GM23338 (cell line): ENCODE results near the gene RIPOR3. TPM values are rescaled to one million over a fixed set of nuclear protein-coding genes. Genes with fewer than 3 reads are reported as not detected.

ENCODE experiments used
- ATAC-seq: fragments of 200-7000 bp; cut with Tn5 transposase; 3 replicates; pipeline ENCODE4 v1.9.1; 2020
- DNase-seq: peaks from one replicate; pipeline ENCODE4 v3.0.0-alpha.2; 2015; ENCODE audit warnings: low spot score
- H2AFZ ChIP-seq: fragments of 200-600 bp; sonication (generic); 2 replicates; pipeline ENCODE4 v1.8.0; 2016; ENCODE audit warnings: antibody characterized with exemption, mild to moderate bottlenecking, moderate library complexity
- H3F3A ChIP-seq: fragments of 200-600 bp; sonication (generic); replicated peaks from 2 replicates; pipeline ENCODE4 v1.8.0; 2017; ENCODE audit warnings: antibody characterized with exemption, mixed run types, low read depth
- H3K27ac ChIP-seq: fragments of 200-600 bp; sonication (generic); 2 replicates; pipeline ENCODE4 v1.6.1; 2016; ENCODE audit warnings: low read depth
- H3K27me3 ChIP-seq: fragments of 200-600 bp; sonication (generic); 2 replicates; pipeline ENCODE4 v1.8.0; 2016; ENCODE audit warnings: mild to moderate bottlenecking, mixed run types, moderate library complexity; ENCODE audit not compliant: insufficient read depth
- H3K36me3 ChIP-seq: fragments of 200-600 bp; sonication (generic); 2 replicates; pipeline ENCODE4 v1.8.0; 2016; ENCODE audit warnings: mild to moderate bottlenecking; ENCODE audit not compliant: insufficient read depth
- H3K4me1 ChIP-seq: fragments of 200-600 bp; sonication (generic); 2 replicates; pipeline ENCODE4 v1.8.0; 2016; ENCODE audit warnings: mild to moderate bottlenecking, moderate library complexity; ENCODE audit not compliant: insufficient read depth
- H3K4me2 ChIP-seq: fragments of 200-600 bp; sonication (generic); 2 replicates; pipeline ENCODE4 v1.7.1; 2017; ENCODE audit warnings: mixed run types
- H3K4me3 ChIP-seq: fragments of 200-600 bp; sonication (generic); 2 replicates; pipeline ENCODE4 v1.6.1; 2016; ENCODE audit warnings: mixed run types
- H3K79me2 ChIP-seq: fragments of 200-600 bp; sonication (generic); replicated peaks from 2 replicates; pipeline ENCODE4 v1.8.0; 2017; ENCODE audit warnings: mild to moderate bottlenecking; ENCODE audit not compliant: insufficient read depth
- H3K9me2 ChIP-seq: fragments of 200-600 bp; sonication (generic); 2 replicates; pipeline ENCODE4 v1.8.0; 2017; ENCODE audit not compliant: insufficient read depth
- H4K20me1 ChIP-seq: fragments of 200-600 bp; sonication (generic); replicated peaks from 2 replicates; pipeline ENCODE4 v1.8.0; 2017; ENCODE audit warnings: mild to moderate bottlenecking; ENCODE audit not compliant: insufficient read depth
- H3K27ac Mint-ChIP-seq: 2 replicates; pipeline ENCODE4 v1.8.0; 2020; ENCODE audit warnings: inconsistent platforms, mild to moderate bottlenecking, moderate library complexity, mixed read lengths
- H3K27me3 Mint-ChIP-seq: 3 replicates; pipeline ENCODE4 v1.8.0; 2022; ENCODE audit warnings: low read depth, mild to moderate bottlenecking, moderate library complexity, mixed read lengths, inconsistent platforms; ENCODE audit not compliant: insufficient read depth, poor library complexity
- H3K36me3 Mint-ChIP-seq: 3 replicates; pipeline ENCODE4 v1.8.0; 2021; ENCODE audit warnings: low read depth, mild to moderate bottlenecking, inconsistent platforms, moderate library complexity, mixed read lengths
- H3K4me1 Mint-ChIP-seq: 3 replicates; pipeline ENCODE4 v1.8.0; 2020; ENCODE audit warnings: mild to moderate bottlenecking, inconsistent platforms, mixed read lengths
- H3K4me3 Mint-ChIP-seq: 3 replicates; pipeline ENCODE4 v1.8.0; 2021; ENCODE audit warnings: moderate library complexity, mild to moderate bottlenecking, inconsistent platforms, mixed read lengths
- H3K9me3 Mint-ChIP-seq: 3 replicates; pipeline ENCODE4 v1.8.0; 2020; ENCODE audit warnings: moderate library complexity, mild to moderate bottlenecking, inconsistent platforms, mixed read lengths
- CREB1 ChIP-seq: fragments of 250-450 bp; sonication (Bioruptor Pico); IDR thresholded peaks from 2 replicates; pipeline ENCODE4 v1.5.0; 2020; ENCODE audit warnings: low read depth, mild to moderate bottlenecking, moderate library complexity
- EZH2 ChIP-seq: fragments of 200-600 bp; sonication (generic); IDR thresholded peaks from one replicate; pipeline ENCODE4 v1.8.0; 2017; ENCODE audit warnings: antibody characterized with exemption, mild to moderate bottlenecking, low read depth; ENCODE audit not compliant: unreplicated experiment
- EZH2phosphoT487 ChIP-seq: fragments of 200-600 bp; sonication (generic); IDR thresholded peaks from one replicate; pipeline ENCODE4 v1.8.1; 2018; ENCODE audit warnings: antibody characterized with exemption; ENCODE audit not compliant: unreplicated experiment
- JUNB ChIP-seq: IDR thresholded peaks from one replicate; pipeline ENCODE4 v1.6.1; 2016; ENCODE audit warnings: antibody characterized with exemption; ENCODE audit not compliant: unreplicated experiment
- NANOG ChIP-seq: IDR thresholded peaks from 2 replicates; pipeline ENCODE4 v1.6.1; 2016; ENCODE audit warnings: antibody characterized with exemption, borderline replicate concordance
- POLR2AphosphoS5 ChIP-seq: IDR thresholded peaks from 2 replicates; pipeline ENCODE4 v1.6.1; 2016; ENCODE audit warnings: antibody characterized with exemption, low read depth
- STAT1 ChIP-seq: IDR thresholded peaks from one replicate; pipeline ENCODE4 v1.6.1; 2016; ENCODE audit warnings: antibody characterized with exemption; ENCODE audit not compliant: unreplicated experiment
- ZNF114 ChIP-seq: fragments of 250-450 bp; sonication (Bioruptor Pico); IDR thresholded peaks from 2 replicates; pipeline ENCODE4 v1.5.0; 2020; ENCODE audit warnings: mild to moderate bottlenecking, moderate library complexity
- ZNF331 ChIP-seq: fragments of 250-450 bp; sonication (Bioruptor Pico); IDR thresholded peaks from 2 replicates; pipeline ENCODE4 v1.5.0; 2020; ENCODE audit warnings: low read depth, mild to moderate bottlenecking, moderate library complexity
- polyA plus RNA-seq: library from polyadenylated mRNA; unstranded; fragments of >200 nt; fragmentation: Nextera tagmentation; extraction: Ambion mirVana; gene quantifications from 2 replicates; pipeline ENCODE4 v1.2.1, GENCODE V29; 2016
- total RNA-seq: library from RNA; depleted of rRNA; stranded (reverse); fragments of >200 nt; shearing (Covaris generic); gene quantifications from 2 replicates; pipeline ENCODE4 v1.2.3, GENCODE V29; 2014
- TF ChIP-seq, protein P1 (sequence below), 2 experiments: fragments of 200-600 bp in 1 of 2; sonication (generic) in 1 of 2; conservative IDR thresholded peaks; 2 replicates each; pipeline versions ENCODE4 v1.5.1 to v1.6.1; 2016 to 2017; ENCODE audit warnings: antibody characterized with exemption in 2 of 2, low read depth in 2 of 2, mild to moderate bottlenecking in 2 of 2, moderate library complexity in 1 of 2
- TF ChIP-seq, protein P2 (sequence below): fragments of 250-450 bp; sonication (Bioruptor Pico); IDR thresholded peaks from 2 replicates; pipeline ENCODE4 v1.5.0; 2020; ENCODE audit warnings: mild to moderate bottlenecking, moderate library complexity
- TF ChIP-seq, protein P3 (sequence below): IDR thresholded peaks from 2 replicates; pipeline ENCODE4 v1.6.1; 2016; ENCODE audit warnings: antibody characterized with exemption
- TF ChIP-seq, protein P4 (sequence below): IDR thresholded peaks from one replicate; pipeline ENCODE4 v1.6.1; 2018; ENCODE audit warnings: antibody characterized with exemption; ENCODE audit not compliant: unreplicated experiment

The RIPOR3 gene
- total and polyA plus RNA-seq, 2 experiments from 2014 or later: 4.9 to 6.3 TPM

DNA sequence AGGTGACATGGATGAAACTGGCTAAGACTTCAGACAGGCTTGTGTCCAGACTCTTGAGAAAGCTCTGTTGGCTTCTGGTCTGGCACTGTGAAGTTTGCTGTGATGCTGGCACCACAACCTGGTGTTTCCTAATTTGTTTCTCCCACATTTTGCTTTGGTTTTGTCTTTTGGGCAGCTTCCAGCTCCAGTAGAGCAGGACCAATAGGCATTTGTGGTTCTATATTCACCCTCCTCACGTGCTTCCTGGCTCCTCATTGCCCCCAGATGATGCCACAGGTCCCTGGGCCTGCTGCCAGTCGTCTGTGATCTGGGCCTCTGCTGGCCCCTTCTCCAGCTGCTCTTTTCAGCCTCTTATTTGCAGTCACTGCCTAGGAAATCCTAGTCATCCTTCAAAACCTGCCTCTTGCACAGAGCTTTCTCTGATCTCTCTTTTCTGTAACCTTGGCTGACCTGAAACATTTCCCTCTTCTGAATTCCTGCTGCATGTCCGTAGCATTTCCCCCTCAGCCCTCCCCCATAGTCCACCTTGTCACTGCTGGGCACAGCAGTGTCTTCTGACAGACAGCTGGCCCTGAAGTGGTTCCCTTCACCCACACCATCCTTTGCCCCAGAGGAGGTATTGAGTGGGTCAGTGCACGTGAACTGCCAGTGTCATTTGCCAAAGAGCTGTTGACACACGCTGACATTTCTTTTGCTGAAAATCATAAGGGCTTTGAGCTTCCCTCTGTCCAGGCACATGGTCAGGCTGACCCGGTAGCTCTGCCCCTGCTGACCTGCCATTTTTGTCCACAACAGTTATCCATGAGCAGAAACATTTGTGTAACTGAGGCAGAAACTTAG is 118.2 kb downstream of the RIPOR3 start:
- H3K36me3 ChIP-seq: no peaks in the 10 kb centered on the region; the same call in 1 of the 2 replicates
- H3K4me2 ChIP-seq: no peak overlapping the region
- Mint-ChIP-seq H3K4me1 (peaks cover 2% of the 10 kb centered on the region; the same call in 2 of the 3 replicates), H3K27me3 (peaks cover 1% of the 10 kb centered on the region), H3K27ac (no peak overlapping the region), H3K36me3 (peaks cover 33% of the 10 kb centered on the region), H3K9me3 (no peaks in the 10 kb centered on the region), H3K4me3 (no peak overlapping the region)
- DNase-seq: no peak
- H3F3A ChIP-seq: no peaks in the 10 kb centered on the region
- H4K20me1 ChIP-seq: peaks cover 12% of the 10 kb centered on the region; the same call in 1 of the 2 replicates
- H3K27me3 ChIP-seq: no peaks in the 10 kb centered on the region
- no peak overlapping the region for H3K27ac ChIP-seq
- H3K9me2 ChIP-seq: no peaks in the 10 kb centered on the region
- H2AFZ ChIP-seq: no peak overlapping the region
- no peak for ATAC-seq
- no peak overlapping the region for H3K4me3 ChIP-seq
- no peaks in the 10 kb centered on the region for H3K4me1 ChIP-seq
- H3K79me2 ChIP-seq: no peaks in the 10 kb centered on the region
- TF ChIP-seq, protein P1, sequence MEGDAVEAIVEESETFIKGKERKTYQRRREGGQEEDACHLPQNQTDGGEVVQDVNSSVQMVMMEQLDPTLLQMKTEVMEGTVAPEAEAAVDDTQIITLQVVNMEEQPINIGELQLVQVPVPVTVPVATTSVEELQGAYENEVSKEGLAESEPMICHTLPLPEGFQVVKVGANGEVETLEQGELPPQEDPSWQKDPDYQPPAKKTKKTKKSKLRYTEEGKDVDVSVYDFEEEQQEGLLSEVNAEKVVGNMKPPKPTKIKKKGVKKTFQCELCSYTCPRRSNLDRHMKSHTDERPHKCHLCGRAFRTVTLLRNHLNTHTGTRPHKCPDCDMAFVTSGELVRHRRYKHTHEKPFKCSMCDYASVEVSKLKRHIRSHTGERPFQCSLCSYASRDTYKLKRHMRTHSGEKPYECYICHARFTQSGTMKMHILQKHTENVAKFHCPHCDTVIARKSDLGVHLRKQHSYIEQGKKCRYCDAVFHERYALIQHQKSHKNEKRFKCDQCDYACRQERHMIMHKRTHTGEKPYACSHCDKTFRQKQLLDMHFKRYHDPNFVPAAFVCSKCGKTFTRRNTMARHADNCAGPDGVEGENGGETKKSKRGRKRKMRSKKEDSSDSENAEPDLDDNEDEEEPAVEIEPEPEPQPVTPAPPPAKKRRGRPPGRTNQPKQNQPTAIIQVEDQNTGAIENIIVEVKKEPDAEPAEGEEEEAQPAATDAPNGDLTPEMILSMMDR (conservative IDR thresholded peaks at IDR 0.05; ENCODE audit: low read depth in 2 of 2): no peak
- TF ChIP-seq, protein P2, sequence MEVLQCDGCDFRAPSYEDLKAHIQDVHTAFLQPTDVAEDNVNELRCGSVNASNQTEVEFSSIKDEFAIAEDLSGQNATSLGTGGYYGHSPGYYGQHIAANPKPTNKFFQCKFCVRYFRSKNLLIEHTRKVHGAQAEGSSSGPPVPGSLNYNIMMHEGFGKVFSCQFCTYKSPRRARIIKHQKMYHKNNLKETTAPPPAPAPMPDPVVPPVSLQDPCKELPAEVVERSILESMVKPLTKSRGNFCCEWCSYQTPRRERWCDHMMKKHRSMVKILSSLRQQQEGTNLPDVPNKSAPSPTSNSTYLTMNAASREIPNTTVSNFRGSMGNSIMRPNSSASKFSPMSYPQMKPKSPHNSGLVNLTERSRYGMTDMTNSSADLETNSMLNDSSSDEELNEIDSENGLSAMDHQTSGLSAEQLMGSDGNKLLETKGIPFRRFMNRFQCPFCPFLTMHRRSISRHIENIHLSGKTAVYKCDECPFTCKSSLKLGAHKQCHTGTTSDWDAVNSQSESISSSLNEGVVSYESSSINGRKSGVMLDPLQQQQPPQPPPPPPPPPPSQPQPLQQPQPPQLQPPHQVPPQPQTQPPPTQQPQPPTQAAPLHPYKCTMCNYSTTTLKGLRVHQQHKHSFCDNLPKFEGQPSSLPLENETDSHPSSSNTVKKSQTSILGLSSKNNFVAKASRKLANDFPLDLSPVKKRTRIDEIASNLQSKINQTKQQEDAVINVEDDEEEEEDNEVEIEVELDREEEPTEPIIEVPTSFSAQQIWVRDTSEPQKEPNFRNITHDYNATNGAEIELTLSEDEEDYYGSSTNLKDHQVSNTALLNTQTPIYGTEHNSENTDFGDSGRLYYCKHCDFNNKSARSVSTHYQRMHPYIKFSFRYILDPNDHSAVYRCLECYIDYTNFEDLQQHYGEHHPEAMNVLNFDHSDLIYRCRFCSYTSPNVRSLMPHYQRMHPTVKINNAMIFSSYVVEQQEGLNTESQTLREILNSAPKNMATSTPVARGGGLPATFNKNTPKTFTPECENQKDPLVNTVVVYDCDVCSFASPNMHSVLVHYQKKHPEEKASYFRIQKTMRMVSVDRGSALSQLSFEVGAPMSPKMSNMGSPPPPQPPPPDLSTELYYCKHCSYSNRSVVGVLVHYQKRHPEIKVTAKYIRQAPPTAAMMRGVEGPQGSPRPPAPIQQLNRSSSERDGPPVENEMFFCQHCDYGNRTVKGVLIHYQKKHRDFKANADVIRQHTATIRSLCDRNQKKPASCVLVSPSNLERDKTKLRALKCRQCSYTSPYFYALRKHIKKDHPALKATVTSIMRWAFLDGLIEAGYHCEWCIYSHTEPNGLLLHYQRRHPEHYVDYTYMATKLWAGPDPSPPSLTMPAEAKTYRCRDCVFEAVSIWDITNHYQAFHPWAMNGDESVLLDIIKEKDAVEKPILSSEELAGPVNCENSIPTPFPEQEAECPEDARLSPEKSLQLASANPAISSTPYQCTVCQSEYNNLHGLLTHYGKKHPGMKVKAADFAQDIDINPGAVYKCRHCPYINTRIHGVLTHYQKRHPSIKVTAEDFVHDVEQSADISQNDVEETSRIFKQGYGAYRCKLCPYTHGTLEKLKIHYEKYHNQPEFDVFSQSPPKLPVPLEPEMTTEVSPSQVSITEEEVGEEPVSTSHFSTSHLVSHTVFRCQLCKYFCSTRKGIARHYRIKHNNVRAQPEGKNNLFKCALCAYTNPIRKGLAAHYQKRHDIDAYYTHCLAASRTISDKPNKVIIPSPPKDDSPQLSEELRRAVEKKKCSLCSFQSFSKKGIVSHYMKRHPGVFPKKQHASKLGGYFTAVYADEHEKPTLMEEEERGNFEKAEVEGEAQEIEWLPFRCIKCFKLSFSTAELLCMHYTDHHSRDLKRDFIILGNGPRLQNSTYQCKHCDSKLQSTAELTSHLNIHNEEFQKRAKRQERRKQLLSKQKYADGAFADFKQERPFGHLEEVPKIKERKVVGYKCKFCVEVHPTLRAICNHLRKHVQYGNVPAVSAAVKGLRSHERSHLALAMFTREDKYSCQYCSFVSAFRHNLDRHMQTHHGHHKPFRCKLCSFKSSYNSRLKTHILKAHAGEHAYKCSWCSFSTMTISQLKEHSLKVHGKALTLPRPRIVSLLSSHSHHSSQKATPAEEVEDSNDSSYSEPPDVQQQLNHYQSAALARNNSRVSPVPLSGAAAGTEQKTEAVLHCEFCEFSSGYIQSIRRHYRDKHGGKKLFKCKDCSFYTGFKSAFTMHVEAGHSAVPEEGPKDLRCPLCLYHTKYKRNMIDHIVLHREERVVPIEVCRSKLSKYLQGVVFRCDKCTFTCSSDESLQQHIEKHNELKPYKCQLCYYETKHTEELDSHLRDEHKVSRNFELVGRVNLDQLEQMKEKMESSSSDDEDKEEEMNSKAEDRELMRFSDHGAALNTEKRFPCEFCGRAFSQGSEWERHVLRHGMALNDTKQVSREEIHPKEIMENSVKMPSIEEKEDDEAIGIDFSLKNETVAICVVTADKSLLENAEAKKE (CRISPR knock-in tag): no peak
- TF ChIP-seq POLR2AphosphoS5: no peak
- TF ChIP-seq CREB1: no peak
- TF ChIP-seq ZNF331 (CRISPR knock-in tag): no peak
- no peak for TF ChIP-seq EZH2
- TF ChIP-seq STAT1: no peak
- TF ChIP-seq, protein P3, sequence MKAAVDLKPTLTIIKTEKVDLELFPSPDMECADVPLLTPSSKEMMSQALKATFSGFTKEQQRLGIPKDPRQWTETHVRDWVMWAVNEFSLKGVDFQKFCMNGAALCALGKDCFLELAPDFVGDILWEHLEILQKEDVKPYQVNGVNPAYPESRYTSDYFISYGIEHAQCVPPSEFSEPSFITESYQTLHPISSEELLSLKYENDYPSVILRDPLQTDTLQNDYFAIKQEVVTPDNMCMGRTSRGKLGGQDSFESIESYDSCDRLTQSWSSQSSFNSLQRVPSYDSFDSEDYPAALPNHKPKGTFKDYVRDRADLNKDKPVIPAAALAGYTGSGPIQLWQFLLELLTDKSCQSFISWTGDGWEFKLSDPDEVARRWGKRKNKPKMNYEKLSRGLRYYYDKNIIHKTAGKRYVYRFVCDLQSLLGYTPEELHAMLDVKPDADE: no peak
- TF ChIP-seq ZNF114 (CRISPR knock-in tag): no peak
- TF ChIP-seq JUNB: no peak
- no peak for TF ChIP-seq NANOG
- TF ChIP-seq, protein P4, sequence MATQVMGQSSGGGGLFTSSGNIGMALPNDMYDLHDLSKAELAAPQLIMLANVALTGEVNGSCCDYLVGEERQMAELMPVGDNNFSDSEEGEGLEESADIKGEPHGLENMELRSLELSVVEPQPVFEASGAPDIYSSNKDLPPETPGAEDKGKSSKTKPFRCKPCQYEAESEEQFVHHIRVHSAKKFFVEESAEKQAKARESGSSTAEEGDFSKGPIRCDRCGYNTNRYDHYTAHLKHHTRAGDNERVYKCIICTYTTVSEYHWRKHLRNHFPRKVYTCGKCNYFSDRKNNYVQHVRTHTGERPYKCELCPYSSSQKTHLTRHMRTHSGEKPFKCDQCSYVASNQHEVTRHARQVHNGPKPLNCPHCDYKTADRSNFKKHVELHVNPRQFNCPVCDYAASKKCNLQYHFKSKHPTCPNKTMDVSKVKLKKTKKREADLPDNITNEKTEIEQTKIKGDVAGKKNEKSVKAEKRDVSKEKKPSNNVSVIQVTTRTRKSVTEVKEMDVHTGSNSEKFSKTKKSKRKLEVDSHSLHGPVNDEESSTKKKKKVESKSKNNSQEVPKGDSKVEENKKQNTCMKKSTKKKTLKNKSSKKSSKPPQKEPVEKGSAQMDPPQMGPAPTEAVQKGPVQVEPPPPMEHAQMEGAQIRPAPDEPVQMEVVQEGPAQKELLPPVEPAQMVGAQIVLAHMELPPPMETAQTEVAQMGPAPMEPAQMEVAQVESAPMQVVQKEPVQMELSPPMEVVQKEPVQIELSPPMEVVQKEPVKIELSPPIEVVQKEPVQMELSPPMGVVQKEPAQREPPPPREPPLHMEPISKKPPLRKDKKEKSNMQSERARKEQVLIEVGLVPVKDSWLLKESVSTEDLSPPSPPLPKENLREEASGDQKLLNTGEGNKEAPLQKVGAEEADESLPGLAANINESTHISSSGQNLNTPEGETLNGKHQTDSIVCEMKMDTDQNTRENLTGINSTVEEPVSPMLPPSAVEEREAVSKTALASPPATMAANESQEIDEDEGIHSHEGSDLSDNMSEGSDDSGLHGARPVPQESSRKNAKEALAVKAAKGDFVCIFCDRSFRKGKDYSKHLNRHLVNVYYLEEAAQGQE: no peak
- TF ChIP-seq EZH2phosphoT487: no peak
